Muscle of arm (tissue), 12 donors: ENCODE data around the gene SWAP70. TPM values are rescaled to one million over a fixed set of nuclear protein-coding genes. Genes with fewer than 3 reads are reported as not detected.
A peak's percentile ranks its signal among the peaks of the same experiment; 100 is the strongest.
"Not testable (repeated sequence)": the region's sequence is repeated elsewhere in the genome, so short reads cannot be mapped to it uniquely, and the experiment has no call there.

Source experiments
- DNase-seq: peaks from one replicate; pipeline ENCODE4 v3.0.0-alpha.2; 2013
- polyA plus RNA-seq, 12 donors: library from polyadenylated mRNA; unstranded; fragments of 120-200 nt; gene quantifications; one replicate each; pipeline ENCODE4 v1.2.1, GENCODE V29; 2013; ENCODE audit not compliant: insufficient read length in 12 of 12

The SWAP70 gene
- polyA plus RNA-seq, 12 donors = 11.9 to 24.4 (median 14.9) TPM; not detected in 1

DNA sequence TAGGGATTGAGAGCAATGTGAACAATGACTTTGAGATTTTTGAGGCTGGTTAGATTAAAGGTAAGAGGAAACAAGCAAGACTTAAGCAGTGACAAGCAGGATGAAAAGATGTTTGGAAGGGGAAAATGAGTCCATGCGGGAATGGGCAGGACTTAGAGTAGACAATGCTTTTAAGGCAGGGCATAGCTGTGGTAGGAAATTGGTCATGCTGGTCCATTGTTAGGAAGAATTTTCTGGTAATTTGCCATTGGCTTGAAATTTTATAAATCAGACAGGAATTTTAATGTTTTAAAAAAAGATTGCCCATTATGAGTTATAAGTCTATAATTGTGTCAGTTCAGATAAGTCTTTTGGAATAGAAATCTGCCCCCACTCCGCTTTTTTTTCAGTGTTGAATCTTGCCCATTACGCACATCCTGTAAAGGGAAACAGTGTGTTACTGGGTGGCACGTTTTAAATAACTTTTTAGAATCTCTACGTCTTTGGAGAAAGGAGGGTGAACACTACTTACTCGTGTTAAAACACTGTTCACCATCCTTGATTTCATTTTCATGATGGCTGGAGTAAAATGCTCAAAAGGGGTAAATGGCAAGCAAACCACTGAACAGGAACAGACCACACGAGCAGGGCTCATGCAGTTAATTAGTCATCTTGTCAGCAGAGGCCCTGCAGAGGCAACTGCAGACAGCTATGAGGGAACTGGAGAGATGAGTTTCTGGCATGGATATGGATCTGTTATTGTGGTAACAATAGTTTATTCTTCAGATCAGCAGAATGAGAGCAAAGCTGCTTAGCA, 25.0 kb downstream of the SWAP70 start:
- DNase-seq = no peak

DNA sequence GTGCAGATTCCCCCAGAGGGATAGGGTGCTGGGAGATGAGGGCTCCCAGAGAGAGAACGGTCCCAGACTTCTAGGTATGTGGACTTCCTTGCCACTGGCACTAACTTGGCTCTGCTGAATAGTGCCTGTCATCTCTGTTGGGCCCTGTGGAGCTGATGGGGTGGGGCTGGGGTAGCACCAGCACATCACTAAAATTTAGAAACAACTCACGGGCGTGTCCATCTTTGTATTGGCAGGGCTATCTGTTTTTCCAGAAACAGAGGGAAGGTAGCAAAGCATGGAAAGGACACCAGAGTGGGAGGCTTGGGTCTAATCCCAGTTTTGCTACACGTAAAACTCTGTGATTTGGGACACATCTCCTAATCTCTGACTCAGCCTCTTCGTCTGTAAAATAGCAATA, 25.8 kb downstream of the SWAP70 start:
- DNase-seq = no peak

DNA sequence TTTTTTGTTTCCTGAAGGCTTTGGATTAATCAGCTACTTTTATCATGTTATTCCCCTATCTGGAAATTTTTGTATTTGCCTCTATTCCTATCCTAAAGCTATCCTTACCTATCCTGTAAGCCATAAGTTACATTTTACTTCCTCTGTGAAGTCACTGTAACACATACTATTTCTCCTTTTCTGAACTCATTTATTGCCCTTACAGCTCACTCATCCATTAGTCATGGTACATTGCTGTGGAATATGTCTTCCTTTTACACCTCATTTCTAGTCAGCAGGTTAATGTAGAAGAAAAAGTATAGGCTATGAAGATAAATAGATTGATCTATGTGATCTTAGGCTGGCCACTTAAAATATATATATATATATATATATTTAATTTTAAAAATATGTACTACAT, 28.0 kb downstream of the SWAP70 start:
- DNase-seq = no peak

DNA sequence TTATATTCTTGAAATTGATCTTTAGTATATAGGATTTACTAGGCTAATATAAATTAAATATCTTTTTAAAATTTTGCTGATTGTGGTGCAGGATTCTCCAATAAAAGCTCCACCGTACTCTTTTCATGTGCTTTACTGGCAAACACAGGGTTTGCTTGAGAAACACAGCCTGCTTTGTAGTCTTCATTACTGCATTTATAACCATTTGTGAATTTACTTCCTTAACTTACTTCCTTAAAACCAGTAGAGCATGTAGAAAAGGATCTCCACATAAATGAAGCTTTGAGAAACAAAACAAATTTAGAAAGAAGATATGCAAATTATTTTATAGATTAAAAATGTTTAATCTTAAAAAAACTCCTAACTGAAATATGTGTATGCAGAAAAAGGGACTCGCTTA, 28.8 kb downstream of the SWAP70 start:
- no peak for DNase-seq

DNA sequence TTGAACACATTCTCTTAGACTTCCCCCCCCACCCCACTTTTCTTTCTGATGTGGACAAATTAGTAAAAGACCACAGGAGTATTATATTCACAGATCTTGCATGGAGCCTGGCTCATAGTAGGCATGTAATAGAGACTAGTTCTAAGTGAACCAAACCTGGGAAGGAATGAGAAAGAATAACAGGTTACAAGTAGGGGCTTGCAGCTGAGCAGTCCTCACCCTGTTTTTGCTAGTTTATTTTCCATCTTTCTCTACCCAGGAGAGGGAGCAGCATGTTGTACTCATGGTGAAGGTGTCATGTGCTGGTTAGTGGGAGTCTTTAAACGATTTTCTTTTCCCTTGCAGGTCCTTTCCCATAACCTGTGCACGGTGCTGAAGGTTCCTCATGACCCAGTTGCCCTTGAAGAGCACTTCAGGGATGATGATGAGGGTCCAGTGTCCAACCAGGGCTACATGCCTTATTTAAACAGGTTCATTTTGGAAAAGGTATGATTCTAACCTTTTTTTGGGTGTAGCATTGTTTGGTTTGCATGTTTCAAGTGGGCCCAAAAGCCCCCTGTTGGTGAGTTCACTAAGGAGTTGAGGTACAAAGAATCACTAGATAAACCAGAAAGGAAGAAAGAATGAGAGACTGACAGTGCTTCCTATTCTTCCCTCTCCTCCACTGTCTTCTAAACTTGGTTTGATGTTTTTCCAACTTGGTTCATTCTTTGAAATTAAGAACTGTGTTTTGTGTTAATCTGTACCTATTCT, 30.1 kb downstream of the SWAP70 start:
- DNase-seq = no peak

DNA sequence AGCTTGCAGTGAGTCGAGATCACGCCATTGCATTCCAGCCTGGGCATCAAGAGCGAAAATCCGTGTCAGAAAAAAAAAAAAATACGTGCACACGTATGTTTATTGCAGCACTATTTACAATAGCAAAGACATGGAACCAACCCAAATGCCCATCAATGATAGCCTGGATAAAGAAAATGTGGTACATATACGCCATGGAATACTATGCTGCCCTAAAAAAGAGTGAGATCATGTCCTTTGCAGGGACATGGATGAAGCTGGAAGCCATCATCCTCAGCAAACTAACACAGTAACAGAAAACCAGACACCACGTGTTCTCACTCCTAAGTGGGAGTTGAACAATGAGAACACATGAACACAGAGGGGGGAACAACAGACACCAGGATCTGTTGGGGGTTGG, 31.4 kb downstream of the SWAP70 start:
- DNase-seq = not testable (repeated sequence)

DNA sequence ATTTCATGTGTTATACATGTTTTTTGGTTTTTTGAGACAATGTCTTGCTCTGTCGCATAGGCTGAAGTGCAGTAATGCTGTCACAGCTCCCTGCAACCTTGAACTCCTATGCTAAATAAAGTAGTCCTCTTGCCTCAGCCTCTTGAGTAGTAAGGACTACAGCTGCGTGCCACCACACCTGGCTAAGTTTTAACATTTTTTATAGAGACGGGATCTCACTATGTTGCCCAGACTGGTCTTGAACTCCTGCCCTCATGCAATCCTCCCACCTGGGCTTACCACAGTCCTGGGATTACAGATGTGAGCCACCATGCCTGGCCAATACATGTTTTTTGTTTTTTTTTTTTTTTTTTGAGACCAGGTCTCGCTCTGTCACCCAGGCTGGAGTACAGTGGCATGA, 33.9 kb downstream of the SWAP70 start:
- DNase-seq = no peak

DNA sequence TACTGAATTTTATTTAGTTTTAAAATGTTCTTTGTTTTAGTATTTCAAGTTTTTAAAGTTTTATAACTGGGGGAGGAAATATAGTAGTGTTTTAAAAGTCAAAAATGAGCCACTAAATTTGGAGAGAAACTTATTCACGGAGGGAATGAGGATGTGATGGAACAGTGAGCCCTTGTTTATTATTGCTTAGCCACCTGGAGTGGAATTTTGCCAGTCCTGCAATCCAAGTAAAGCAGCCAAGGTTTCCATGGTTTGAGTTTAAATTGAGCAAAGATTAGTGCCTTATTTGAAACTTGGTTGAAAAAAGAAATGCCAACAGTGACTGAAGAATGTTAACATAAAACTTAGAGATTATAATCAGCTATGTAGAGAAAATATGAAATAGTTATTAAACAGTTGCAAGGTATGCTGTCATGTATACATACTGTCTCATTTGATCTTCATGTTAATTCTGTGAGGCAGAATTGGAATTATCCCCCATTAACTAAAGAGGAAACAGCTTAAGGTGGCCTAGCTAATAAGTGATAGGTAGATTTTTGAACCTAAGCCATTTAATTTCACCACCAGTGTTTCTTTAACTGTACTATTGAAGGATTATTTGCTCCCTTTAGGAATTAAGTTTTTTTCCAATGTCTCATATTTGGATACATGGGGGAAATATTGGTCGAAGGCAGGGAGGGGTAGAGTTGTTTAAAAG, 36.4 kb downstream of the SWAP70 start:
- DNase-seq = peak; percentile 57

DNA sequence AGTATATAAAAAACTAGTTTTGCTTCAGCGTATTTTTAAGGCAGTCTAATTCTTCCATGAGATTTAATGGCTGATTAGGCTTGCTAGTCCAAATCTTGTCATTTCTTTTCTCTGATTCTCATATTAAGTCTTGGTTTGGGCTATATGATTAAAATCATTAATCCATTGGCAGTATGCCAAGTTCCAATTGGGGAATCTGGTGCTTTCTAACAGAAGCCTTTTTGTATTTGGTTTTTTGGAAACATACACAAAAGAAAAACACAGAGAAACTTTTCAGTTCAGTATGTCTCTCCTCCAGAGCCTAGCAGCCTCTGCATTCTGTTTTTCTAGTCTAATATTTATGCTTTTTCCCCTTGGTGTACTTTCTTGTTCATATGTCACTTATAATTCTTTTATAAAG, 37.9 kb downstream of the SWAP70 start:
- DNase-seq = no peak

DNA sequence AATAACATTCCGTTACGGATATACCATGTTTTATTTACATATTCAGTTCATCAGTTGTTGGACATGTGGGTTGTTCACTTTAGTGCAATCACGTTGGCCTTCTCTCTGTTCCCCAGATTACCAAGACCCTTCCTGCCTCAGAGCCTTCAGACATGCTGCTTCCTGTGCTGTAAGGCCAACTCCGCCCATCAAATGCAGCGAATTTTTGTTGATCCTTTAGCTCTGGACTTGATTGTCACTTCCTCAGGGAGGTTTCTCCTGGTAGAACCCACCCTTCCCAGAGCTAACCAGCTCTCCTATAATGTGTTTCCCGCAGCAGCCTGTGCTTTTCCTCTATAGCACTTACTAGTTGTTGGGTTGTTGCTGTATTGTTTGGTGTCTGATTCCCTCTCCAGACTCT, 39.4 kb downstream of the SWAP70 start:
- no peak for DNase-seq

DNA sequence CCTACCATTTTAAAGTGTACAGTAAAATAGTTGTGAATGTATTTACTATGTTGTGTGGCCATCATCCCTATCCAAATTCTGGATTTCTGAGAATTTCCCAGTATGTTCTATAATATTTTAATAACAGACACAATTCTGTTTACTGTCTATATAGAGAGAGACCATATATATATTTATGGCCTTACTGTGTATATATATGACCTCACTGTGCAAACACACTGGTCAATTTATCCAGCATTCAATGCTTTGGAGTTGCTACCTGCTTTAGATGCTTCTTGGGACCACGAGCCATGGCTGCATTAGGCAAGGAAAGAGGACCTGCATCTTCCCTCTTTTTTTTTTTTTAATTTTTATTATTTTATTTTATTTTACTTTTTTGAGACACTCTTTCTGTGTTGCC, 40.2 kb downstream of the SWAP70 start:
- no peak for DNase-seq

DNA sequence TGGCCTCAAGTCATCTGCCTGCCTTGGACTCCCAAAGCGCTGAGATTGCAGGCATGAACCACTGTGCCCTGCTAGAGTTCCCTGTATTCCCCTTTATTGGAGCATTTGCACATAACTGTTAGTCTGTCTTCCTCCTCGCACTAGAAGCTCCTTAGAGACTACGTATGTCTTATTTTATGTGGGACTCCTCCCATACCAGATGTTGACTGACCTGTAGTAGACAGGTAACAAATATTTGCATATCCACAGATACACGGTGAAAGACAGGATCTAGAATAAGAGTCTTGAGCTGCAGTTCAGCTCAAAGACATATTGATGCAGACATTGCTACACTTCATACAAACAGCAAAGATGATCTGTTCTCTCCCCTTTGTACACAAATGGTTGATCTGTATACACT, 40.7 kb downstream of the SWAP70 start:
- no peak for DNase-seq

DNA sequence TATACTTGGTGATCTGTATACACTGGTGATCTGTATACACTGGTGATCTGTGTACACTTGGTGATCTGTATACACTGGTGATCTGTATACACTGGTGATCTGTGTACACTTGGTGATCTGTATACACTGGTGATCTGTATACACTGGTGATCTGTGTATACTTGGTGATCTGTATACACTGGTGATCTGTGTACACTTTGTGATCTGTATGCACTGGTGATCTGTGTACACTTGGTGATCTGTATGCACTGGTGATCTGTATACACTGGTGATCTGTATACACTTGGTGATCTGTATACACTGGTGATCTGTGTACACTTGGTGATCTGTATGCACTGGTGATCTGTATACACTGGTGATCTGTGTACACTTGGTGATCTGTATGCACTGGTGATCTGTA, 41.5 kb downstream of the SWAP70 start:
- not testable (repeated sequence) for DNase-seq

DNA sequence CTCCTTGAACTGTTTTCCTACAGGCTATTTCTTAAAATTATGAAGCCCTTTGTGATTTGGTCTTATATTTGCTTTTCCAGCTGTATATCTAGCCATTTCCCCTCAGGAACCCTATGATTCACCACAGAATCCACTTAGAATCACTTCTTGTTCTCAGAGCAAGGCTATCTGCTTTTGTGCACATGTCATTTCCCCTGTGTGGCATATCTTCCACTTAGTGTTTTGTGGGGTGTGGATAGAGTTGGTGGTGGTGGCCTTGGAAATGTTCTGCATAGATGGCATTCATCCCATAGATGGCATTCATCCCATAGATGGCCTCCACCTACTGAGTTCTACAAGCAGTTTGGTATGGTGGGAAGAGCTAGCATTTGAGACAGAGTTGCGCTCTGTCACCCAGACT, 44.7 kb downstream of the SWAP70 start:
- DNase-seq = no peak

DNA sequence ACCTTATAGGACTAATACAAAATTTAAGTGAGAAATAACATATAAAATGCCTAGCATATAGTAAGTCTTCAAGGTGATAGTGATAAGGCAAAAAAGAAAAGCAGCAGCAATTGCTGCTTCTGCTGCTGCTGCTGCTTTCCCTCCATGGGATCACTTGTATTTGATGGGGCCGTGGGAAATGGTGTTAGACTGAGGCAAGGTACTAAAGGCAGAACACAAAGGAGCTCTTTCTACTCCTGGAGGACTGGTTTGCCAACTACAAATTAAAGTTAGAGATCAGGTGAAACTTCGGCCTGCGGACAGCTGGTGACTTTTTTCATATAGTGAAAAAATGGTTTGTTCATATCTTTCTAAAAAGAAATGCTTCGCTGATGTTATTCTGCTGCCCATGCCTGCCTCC, 46.3 kb downstream of the SWAP70 start:
- no peak for DNase-seq

DNA sequence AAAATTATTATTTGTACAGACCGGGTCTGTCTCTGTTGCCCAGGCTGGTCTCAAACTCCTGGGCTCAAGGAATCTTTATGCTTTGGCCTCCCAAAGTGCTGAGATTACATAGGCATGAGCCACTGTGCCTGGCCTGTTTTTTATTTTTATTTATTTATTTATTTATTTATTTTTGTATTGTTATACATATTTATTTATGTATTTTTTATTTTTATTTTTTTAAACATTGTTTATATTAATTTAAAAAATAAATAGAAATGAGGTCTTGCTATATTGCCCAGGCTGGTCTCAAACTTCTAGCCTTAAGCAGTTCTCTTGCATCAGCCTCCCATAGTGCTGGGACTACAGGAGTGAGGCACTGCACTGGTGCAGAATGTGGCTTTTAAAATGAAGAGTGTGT, 47.0 kb downstream of the SWAP70 start:
- DNase-seq = no peak

DNA sequence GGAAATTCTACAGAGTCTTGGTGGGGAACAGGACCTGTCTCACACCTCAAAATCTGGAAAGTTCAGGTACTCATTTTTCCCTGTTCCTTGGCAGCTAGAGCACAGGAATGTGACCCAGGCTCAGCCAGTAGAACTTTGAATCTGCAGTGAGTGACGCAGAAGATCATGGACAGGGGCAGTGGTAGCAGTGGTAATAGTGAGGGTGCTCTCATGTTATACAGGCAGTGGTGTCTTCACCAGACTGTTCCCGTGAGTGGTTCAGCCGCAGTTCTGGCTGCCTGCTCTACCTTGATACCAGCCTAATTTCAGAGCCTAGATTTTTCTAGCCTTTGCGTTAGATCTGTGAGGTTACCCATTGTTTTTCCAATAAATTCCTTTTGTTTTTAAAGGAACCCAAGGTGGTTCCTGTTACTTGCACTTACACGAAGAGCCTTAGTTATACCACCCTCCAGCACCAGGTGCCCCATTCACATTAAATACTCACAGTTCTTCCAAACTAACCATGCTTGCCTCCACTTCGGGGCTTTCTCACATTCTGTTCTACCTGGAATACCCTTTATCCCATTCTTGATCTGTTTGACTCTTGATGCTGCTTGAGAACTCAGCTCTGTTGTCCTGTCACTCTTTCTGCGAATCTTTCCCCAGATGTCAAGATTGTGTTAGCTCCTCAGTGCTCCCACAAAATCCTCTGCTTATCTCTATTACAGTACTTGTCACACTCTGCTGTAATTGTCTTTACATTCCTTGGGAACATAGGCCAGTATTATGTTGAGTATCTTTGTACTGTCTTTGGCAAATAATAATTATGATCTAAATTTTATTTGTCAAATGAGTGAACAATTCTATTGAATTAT, 47.8 kb downstream of the SWAP70 start:
- DNase-seq = no peak

DNA sequence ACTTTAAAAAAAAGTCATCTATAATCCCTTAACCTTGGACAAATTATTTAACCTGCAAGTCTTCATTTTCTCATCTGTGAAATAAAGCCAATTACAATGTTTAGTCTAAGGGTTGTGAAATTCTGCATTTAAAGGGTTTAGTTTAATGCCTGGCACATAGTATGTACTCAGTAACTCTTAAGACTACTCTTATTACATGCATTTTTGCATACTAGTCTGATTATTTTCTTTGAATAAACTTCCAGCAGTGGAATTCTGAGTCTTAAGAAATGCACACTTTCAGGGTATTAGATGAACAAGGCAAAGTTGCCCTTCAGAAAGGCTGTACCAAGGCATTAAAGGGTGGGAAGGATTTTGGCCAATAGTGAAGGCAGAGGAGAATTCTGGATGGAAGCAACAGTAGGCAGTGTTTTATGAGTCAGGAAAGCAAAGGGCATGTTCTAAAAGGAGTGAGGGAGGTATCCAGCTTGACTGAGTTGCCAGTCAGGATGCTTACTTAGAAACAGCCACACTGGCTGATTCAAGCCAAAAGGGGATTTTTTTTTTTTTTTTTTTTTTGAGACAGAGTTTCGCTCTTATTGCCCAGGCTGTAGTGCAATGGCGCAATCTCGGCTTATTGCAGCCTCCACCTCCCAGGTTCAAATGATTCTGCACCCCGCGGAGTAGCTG, 50.5 kb downstream of the SWAP70 start:
- no peak for DNase-seq

DNA sequence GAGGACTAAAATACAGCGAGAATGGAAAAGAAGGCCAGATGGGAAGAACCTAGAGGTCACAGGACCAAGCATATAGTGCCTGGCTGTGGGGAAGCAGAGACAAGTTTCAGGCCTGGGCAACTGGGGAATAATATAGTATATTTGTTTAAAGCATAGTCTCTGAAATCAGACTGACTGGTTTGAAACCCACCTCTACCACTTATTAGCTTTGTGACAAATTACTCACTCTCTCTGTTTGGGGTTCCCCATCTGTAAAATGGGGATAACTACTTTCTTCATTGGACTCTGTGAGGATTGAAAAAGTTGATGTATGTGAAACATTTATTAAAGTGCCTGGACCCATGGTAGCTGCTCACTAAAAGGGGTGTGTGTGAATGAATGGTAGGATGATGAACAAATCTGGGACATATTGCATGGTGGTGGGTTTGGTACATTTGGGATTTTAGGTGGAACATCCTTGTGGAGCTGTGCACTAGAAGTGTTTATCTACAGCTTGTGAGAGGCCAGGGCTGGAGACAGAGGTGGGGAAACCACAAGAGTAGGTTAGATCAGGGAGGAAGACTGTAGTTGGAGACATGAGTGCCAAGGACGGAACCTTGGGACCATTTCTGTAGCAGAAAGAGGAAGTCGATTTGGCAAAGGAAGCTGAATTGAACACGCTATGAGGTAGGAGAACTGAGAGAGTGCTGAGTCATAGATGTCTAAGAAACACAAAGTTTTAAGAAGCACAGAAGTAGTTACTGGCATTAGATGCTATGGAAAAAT, 52.6 kb downstream of the SWAP70 start:
- peak; percentile 77 for DNase-seq

DNA sequence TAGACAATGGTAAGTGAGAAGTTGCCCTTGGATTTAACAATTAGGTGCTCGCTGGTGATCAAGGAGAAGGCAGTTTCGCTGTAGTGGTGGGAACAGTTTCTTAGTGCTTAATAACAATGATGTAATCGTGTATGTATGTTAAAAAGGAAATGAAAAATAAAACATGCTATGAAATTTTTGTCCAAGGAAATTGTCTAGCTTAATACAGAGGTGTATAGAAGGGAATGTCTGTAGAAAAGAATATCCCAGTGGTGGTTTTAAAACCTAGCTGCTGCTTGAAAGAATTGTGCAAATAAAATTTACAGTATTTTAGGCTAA, 53.1 kb downstream of the SWAP70 start:
- no peak for DNase-seq

DNA sequence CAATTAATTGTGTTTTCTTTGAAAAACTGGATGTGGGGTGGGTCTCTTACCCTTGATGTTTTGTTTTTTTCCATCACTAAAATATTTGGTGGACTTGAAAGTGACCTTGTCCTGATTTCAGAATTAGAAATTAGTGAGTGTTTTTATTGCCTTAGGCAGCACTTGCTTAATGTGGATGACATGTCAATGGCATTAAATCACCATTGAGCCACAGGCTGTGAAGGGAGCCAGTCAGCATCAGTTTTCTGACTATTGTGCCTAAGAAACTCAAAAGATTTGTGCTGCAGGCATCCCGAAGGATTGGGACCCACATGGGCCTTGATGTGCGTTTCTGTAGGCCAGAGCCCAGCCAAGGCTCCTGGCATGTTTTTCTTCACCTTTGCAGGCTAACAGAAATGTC, 53.8 kb downstream of the SWAP70 start:
- DNase-seq = no peak
